HEK293T (cell line): ENCODE measurements around the gene MYL6B.

ENCODE experiments used
- CTCF ChIA-PET: fragments of 350-600 bp; formaldehyde crosslinking; extraction: SDS; loops from one replicate; lab custom pipeline; 2021; ENCODE audit warnings: antibody characterized with exemption, inconsistent platforms; lab: Yijun Ruan, JAX
- POLR2A ChIA-PET: fragments of 350-600 bp; formaldehyde crosslinking; extraction: SDS; loops from one replicate; lab custom pipeline; 2020; ENCODE audit warnings: antibody characterized with exemption, inconsistent platforms; lab: Yijun Ruan, JAX
- DNase-seq: peaks from one replicate; pipeline ENCODE4 v3.0.0; 2012; ENCODE audit warnings: mixed read lengths; ENCODE audit errors: extremely low spot score
- ARNT ChIP-seq: fragments of 450-650 bp; IDR thresholded peaks from 2 replicates; pipeline ENCODE4 v1.6.1; 2017; ENCODE audit warnings: mild to moderate bottlenecking
- BHLHE40 ChIP-seq: fragments of 450-650 bp; IDR thresholded peaks from 2 replicates; pipeline ENCODE4 v1.6.1; 2016; ENCODE audit warnings: mild to moderate bottlenecking, moderate library complexity, borderline replicate concordance
- CTBP1 ChIP-seq: fragments of 450-650 bp; IDR thresholded peaks from 2 replicates; pipeline ENCODE4 v1.6.1; 2016; ENCODE audit warnings: borderline replicate concordance
- ELF4 ChIP-seq: fragments of 450-650 bp; IDR thresholded peaks from 2 replicates; pipeline ENCODE4 v1.6.1; 2017; ENCODE audit warnings: antibody characterized with exemption
- FOXA1 ChIP-seq: fragments of 450-650 bp; IDR thresholded peaks from 2 replicates; pipeline ENCODE4 v1.6.1; 2016; ENCODE audit warnings: mild to moderate bottlenecking
- FOXK2 ChIP-seq: fragments of 450-650 bp; IDR thresholded peaks from 2 replicates; pipeline ENCODE4 v1.6.1; 2016; ENCODE audit warnings: mild to moderate bottlenecking
- FOXM1 ChIP-seq: fragments of 450-650 bp; IDR thresholded peaks from 2 replicates; pipeline ENCODE4 v1.6.1; 2017; ENCODE audit warnings: mild to moderate bottlenecking, borderline replicate concordance
- HDGF ChIP-seq: fragments of 450-650 bp; IDR thresholded peaks from 2 replicates; pipeline ENCODE4 v1.6.1; 2017; ENCODE audit warnings: antibody characterized with exemption, borderline replicate concordance
- L3MBTL2 ChIP-seq: fragments of 450-650 bp; conservative IDR thresholded peaks from 2 replicates; pipeline ENCODE4 v1.6.1; 2016; ENCODE audit warnings: mild to moderate bottlenecking
- LEF1 ChIP-seq: fragments of 450-650 bp; IDR thresholded peaks from 2 replicates; pipeline ENCODE4 v1.6.1; 2017; ENCODE audit warnings: mild to moderate bottlenecking, borderline replicate concordance
- NFRKB ChIP-seq: fragments of 450-650 bp; IDR thresholded peaks from 2 replicates; pipeline ENCODE4 v1.6.1; 2016; ENCODE audit warnings: mild to moderate bottlenecking, moderate library complexity
- PKNOX1 ChIP-seq: fragments of 450-650 bp; IDR thresholded peaks from 2 replicates; pipeline ENCODE4 v1.6.1; 2016
- SP1 ChIP-seq: fragments of 450-650 bp; IDR thresholded peaks from 2 replicates; pipeline ENCODE4 v1.6.1; 2017
- SUZ12 ChIP-seq: fragments of 450-650 bp; IDR thresholded peaks from 2 replicates; pipeline ENCODE4 v1.6.1; 2016; ENCODE audit warnings: mild to moderate bottlenecking
- TARDBP ChIP-seq: fragments of 450-650 bp; IDR thresholded peaks from 2 replicates; pipeline ENCODE4 v1.6.1; 2016
- ZNF384 ChIP-seq: fragments of 450-650 bp; IDR thresholded peaks from 2 replicates; pipeline ENCODE4 v1.6.1; 2016

The MYL6B gene

GRCh38 chr12:56122637-56123036, 29.8 kb upstream of the MYL6B start:
- POLR2A ChIA-PET = interaction anchor here (1.3 to 2.9 kb wide), 2 partner anchors 29 to 67 kb away, joined by 6 to 9 read pairs; partner anchors contain the start of gene SMARCC2
- no peak for DNase-seq
- TF ChIP-seq SUZ12 (no peak), SP1 (no peak), ARNT (no peak), ZNF384 (no peak), HDGF (no peak), CTBP1 (no peak), FOXA1 (no peak), FOXK2 (no peak)
- CTCF ChIA-PET = interaction anchor here (0.6 to 0.9 kb wide), 2 partner anchors 73 to 140 kb away, joined by 3 to 4 read pairs; no protein-coding TSS in a partner anchor

GRCh38 chr12:56124133-56124532, 28.3 kb upstream of the MYL6B start:
- TF ChIP-seq ELF4 (no peak), FOXK2 (no peak), SP1 (no peak), CTBP1 (no peak), BHLHE40 (no peak), FOXM1 (no peak), ARNT (no peak), SUZ12 (no peak), ZNF384 (no peak), TARDBP (no peak), LEF1 (no peak), NFRKB (no peak), PKNOX1 (no peak), FOXA1 (no peak)
- POLR2A ChIA-PET = interaction anchor here (1.0 to 2.9 kb wide), 6 partner anchors 20 to 98 kb away, joined by 3 to 9 read pairs (median 4); partner anchors contain the start of genes PA2G4, RNF41 and SMARCC2
- no peak for DNase-seq
- CTCF ChIA-PET = interaction anchor here (1.1 to 2.8 kb wide), 3 partner anchors 65 to 386 kb away, joined by 3 to 9 read pairs (median 7); partner anchors contain the start of gene SMARCC2

GRCh38 chr12:56126732-56127239, 25.6 kb upstream of the MYL6B start:
- ChIA-PET CTCF (interaction anchor here (0.8 to 2.4 kb wide), 2 partner anchors 47 to 63 kb away, joined by 3 to 11 read pairs; partner anchors contain the start of genes ERBB3 and SMARCC2), POLR2A (interaction anchor here (0.7 to 3.2 kb wide), 11 partner anchors 9 to 985 kb away, joined by 3 to 23 read pairs (median 7); partner anchors contain the start of genes COQ10A, MYL6, PA2G4 and RNF41)
- no peak for TF ChIP-seq SP1
- no peak for TF ChIP-seq TARDBP
- no peak for TF ChIP-seq SUZ12
- TF ChIP-seq FOXA1 = no peak
- no peak for TF ChIP-seq L3MBTL2
- TF ChIP-seq LEF1 = no peak
- no peak for TF ChIP-seq ZNF384
- no peak for TF ChIP-seq ELF4
- TF ChIP-seq FOXM1 = no peak
- TF ChIP-seq ARNT = no peak
- TF ChIP-seq NFRKB = no peak
- TF ChIP-seq CTBP1 = no peak
- TF ChIP-seq FOXK2 = no peak
- TF ChIP-seq BHLHE40 = no peak
- no peak for TF ChIP-seq HDGF
- no peak for TF ChIP-seq PKNOX1
- DNase-seq = no peak

- no peak for DNase-seq
- TF ChIP-seq ZNF384 (no peak), L3MBTL2 (peak; percentile 60)
- CTCF ChIA-PET = interaction anchor here (0.5 to 2.4 kb wide), 8 partner anchors 8 to 104 kb away, joined by 3 to 11 read pairs (median 3); partner anchors contain the start of genes SMARCC2 and ZC3H10
Observed at GRCh38 chr12:56127485-56127887, 24.9 kb upstream of the MYL6B start.

GRCh38 chr12:56127888-56128669, 24.3 kb upstream of the MYL6B start, which contains the start of gene ESYT1:
Gene ESYT1, plus strand, starts transcription at chr12:56128267. Its CDS starts 53 bp downstream, at chr12:56128320.
- DNase-seq = peak; percentile 95
- no peak for TF ChIP-seq PKNOX1
- no peak for TF ChIP-seq SP1
- no peak for TF ChIP-seq FOXK2
- no peak for TF ChIP-seq FOXM1
- no peak for TF ChIP-seq LEF1
- no peak for TF ChIP-seq L3MBTL2
- TF ChIP-seq ARNT = no peak
- TF ChIP-seq SUZ12 = no peak
- POLR2A ChIA-PET = interaction anchor here (0.5 to 3.5 kb wide), 27 partner anchors 9 to 983 kb away, joined by 3 to 56 read pairs (median 5); partner anchors contain the start of genes ANKRD52, COQ10A, DNAJC14 and MYL6
- CTCF ChIA-PET = interaction anchor here (0.5 to 2.4 kb wide), 8 partner anchors 9 to 103 kb away, joined by 3 to 11 read pairs (median 3); partner anchors contain the start of genes SMARCC2 and ZC3H10

More at GRCh38 chr12:56127485-56127887, 24.9 kb upstream of the MYL6B start:
- POLR2A ChIA-PET = interaction anchor here (0.5 to 3.5 kb wide), 27 partner anchors 9 to 984 kb away, joined by 3 to 56 read pairs (median 5); partner anchors contain the start of genes ANKRD52, COQ10A, DNAJC14 and MYL6
